Calu3 (cell line): ENCODE results near the gene ATIC. TPM values are rescaled to one million over a fixed set of nuclear protein-coding genes. Genes with fewer than 3 reads are reported as not detected.

Experiments used
- Bru-seq: library from RNA; stranded (reverse); fragments of 400-500 nt; gene quantifications from one replicate; lab custom pipeline; 2021; lab: Mats Ljungman, UMichigan
- BruChase-seq, 2 experiments: library from RNA; stranded (reverse); fragments of 400-500 nt; gene quantifications; one replicate each; lab custom pipeline; 2021; lab: Mats Ljungman, UMichigan
- BruUV-seq: library from RNA; stranded (reverse); fragments of 400-500 nt; replicated peaks from 2 replicates; lab custom pipeline; 2021; lab: Mats Ljungman, UMichigan
- CTCF ChIA-PET: fragments of 300-600 bp; sonication (Branson Sonifier 250); formaldehyde crosslinking; loops from one replicate; lab custom pipeline; 2022; ENCODE audit warnings: antibody characterized with exemption; lab: Charles Lee
- DNase-seq: peaks from one replicate; pipeline ENCODE4 v3.0.0; 2022
- H3K27ac Mint-ChIP-seq: one replicate; pipeline ENCODE4 v1.8.0; 2022; ENCODE audit warnings: mixed read lengths; ENCODE audit not compliant: unreplicated experiment
- H3K27me3 Mint-ChIP-seq: one replicate; pipeline ENCODE4 v1.8.0; 2022; ENCODE audit warnings: mixed read lengths; ENCODE audit not compliant: unreplicated experiment
- H3K36me3 Mint-ChIP-seq: one replicate; pipeline ENCODE4 v1.8.0; 2022; ENCODE audit warnings: mild to moderate bottlenecking, moderate library complexity, mixed read lengths; ENCODE audit not compliant: insufficient read depth, unreplicated experiment
- H3K4me1 Mint-ChIP-seq: one replicate; pipeline ENCODE4 v1.8.0; 2022; ENCODE audit warnings: mild to moderate bottlenecking, low read depth, mixed read lengths; ENCODE audit not compliant: unreplicated experiment
- H3K4me3 Mint-ChIP-seq: one replicate; pipeline ENCODE4 v1.8.0; 2022; ENCODE audit warnings: mild to moderate bottlenecking, low read depth, moderate library complexity, mixed read lengths; ENCODE audit not compliant: unreplicated experiment
- H3K9me3 Mint-ChIP-seq: one replicate; pipeline ENCODE4 v1.8.0; 2022; ENCODE audit warnings: low read depth, mixed read lengths; ENCODE audit not compliant: unreplicated experiment
- CTCF ChIP-seq: fragments of 200-600 bp; IDR thresholded peaks from one replicate; pipeline ENCODE4 v1.8.0; 2022; ENCODE audit warnings: antibody characterized with exemption; ENCODE audit not compliant: unreplicated experiment
- intact Hi-C: fragments of 100-400 bp; cut with micrococcal nuclease; formaldehyde crosslinking; loops from one replicate; pipeline ENCODE4 v1.10.0; 2022; ENCODE audit not compliant: unreplicated experiment
- long read RNA-seq: library from polyadenylated mRNA; stranded (forward); transcript quantifications from one replicate; pipeline ENCODE4 v2.0.0, GENCODE V29; 2022
- total RNA-seq: library from RNA; stranded (reverse); gene quantifications from 2 replicates; pipeline ENCODE4 v1.2.3, GENCODE V29; 2022

The ATIC gene
- 206 and 219 TPM in 2 replicates for total RNA-seq
- Bru-seq, nascent RNA, result percentile 93 among the genes with signal in this experiment
- percentile 88 among the genes with signal in this experiment for BruChase-seq, experiment 1, labeled RNA remaining after a 6-hour chase
- BruChase-seq, experiment 2, labeled RNA remaining after a 2-hour chase, result percentile 80 among the genes with signal in this experiment
- long read RNA-seq, transcript ATIC-205 (15 exons, 2,275 nt), result minor isoform, 8 of 159 reads
- long read RNA-seq, transcript ATIC-201 (16 exons, 2,213 nt), result major isoform, 123 of 159 reads
- long read RNA-seq, partial matches to known transcripts, result 18 of 159 reads
- long read RNA-seq, other reads (novel, unspliced or antisense), result 5 of 159 reads

DNA sequence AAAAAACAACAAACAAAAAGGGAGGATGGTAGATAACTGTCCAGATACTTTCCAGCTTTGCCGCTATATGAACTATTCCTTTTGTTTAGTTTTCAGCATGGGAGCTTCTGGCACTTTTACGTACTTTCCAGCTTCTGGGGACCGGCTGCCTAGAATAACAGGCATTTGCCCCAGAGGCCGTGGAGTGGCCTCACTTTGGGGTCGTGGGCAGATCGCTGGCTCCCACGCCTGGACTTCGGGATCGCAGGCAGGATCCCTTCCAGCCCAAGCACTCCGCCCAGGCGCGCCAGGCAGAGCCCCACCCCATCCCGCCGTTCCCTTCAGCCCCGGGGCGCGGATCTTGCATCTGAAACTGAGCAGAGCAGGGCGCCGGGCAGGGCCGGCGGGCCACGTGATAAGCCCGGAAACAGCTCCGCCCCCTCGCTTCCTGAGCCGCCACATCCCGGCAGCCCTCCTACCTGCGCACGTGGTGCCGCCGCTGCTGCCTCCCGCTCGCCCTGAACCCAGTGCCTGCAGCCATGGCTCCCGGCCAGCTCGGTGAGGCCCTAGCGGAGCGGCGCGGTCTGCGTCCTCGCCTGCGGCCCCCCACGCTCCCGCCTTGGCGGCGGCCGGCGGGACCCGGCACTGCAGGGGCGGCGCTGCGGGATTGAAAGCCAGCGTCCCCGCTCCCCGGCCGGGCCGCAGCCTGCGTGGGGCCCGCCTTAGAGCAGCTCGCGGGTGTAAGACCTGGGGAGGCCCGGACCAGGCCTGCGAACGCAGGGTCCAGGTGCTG, at the start of gene ATIC:
Gene ATIC (plus strand): TSS at position 435 of the 772 bp plus-strand sequence. CDS start 84 bp downstream, at position 519.
- BruUV-seq, result no TSS peak
- DNase-seq, result peak; percentile 97
- CTCF ChIA-PET, result interaction anchor here (0.5 to 1.4 kb wide), 5 partner anchors 11 to 1324 kb away, joined by 3 to 4 read pairs (median 3); no protein-coding TSS in a partner anchor
- Mint-ChIP-seq H3K36me3 (peaks cover 46% of the 10 kb centered on the region), H3K4me3 (peak within 1 kb of the TSS; percentile 85), H3K9me3 (no peaks in the 10 kb centered on the region), H3K27me3 (no peaks in the 10 kb centered on the region), H3K4me1 (peaks cover 26% of the 10 kb centered on the region), H3K27ac (peak within 1 kb of the TSS; percentile 67)
- TF ChIP-seq CTCF, result no peak
- intact Hi-C loops, result no loop called here

- Mint-ChIP-seq H3K27ac (no peak overlapping the region), H3K4me1 (no peaks in the 10 kb centered on the region), H3K9me3 (no peaks in the 10 kb centered on the region), H3K36me3 (no peaks in the 10 kb centered on the region), H3K27me3 (no peaks in the 10 kb centered on the region), H3K4me3 (no peak overlapping the region)
- CTCF ChIA-PET, result no interaction called here
- DNase-seq, result no peak
- intact Hi-C loops, result no loop called here
- no peak for TF ChIP-seq CTCF
- no TSS peak for BruUV-seq
These were observed 49.6 kb upstream of the ATIC start for GRCh38 chr2:215262303-215262702.

GRCh38 chr2:215262741-215263362, 49.0 kb upstream of the ATIC start:
- no peak for DNase-seq
- TF ChIP-seq CTCF, result no peak
- CTCF ChIA-PET, result no interaction called here
- no peaks in the 10 kb centered on the region for H3K27me3 Mint-ChIP-seq
- H3K4me1 Mint-ChIP-seq, result no peaks in the 10 kb centered on the region
- H3K4me3 Mint-ChIP-seq, result no peak overlapping the region
- no peaks in the 10 kb centered on the region for H3K36me3 Mint-ChIP-seq
- H3K9me3 Mint-ChIP-seq, result no peaks in the 10 kb centered on the region
- intact Hi-C loops, result no loop called here
- no peak overlapping the region for H3K27ac Mint-ChIP-seq
- no TSS peak for BruUV-seq

DNA sequence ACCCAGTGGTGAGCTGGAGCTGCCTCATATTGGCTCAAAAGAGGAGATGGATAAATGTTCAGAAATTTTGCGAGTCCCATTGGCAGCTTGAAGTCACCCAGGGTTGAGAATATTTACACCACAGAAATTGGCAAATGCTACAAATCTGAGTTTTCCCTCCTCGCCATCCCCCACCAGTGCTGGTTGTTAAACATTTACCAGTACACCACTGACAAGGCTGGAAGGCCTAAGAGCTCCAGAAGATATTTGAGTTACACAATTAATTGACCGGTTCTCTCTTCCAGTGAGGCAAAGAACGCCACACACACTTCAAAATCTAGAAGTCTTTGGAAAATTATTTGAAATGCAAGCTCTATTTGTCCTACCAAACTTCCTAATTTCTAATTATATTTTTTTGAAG, 47.5 kb upstream of the ATIC start:
- no peak overlapping the region for H3K4me3 Mint-ChIP-seq
- no TSS peak for BruUV-seq
- H3K27ac Mint-ChIP-seq, result no peak overlapping the region
- TF ChIP-seq CTCF, result no peak
- H3K4me1 Mint-ChIP-seq, result no peaks in the 10 kb centered on the region
- intact Hi-C loops, result no loop called here
- no peaks in the 10 kb centered on the region for H3K36me3 Mint-ChIP-seq
- H3K27me3 Mint-ChIP-seq, result no peaks in the 10 kb centered on the region
- H3K9me3 Mint-ChIP-seq, result no peaks in the 10 kb centered on the region
- CTCF ChIA-PET, result interaction anchor here (0.7 kb wide), 1 partner anchor 1128 kb away, joined by 3 read pairs; no protein-coding TSS in a partner anchor
- DNase-seq, result no peak
